Transverse colon (tissue), 4 donors: ENCODE data around the gene SMYD3. TPM values are rescaled to one million over a fixed set of nuclear protein-coding genes. Genes with fewer than 3 reads are reported as not detected.

Experiments
- DNase-seq: peaks from one replicate; pipeline ENCODE4 v3.0.0-alpha.2; 2019
- H3K27ac ChIP-seq, 4 donors: fragments of 200-600 bp; sonication (generic); 2 replicates each; pipeline ENCODE4 v1.5.1; 2016 to 2018; ENCODE audit warnings: inconsistent platforms in 4 of 4
- H3K27me3 ChIP-seq: fragments of 200-600 bp; sonication (generic); 2 replicates; pipeline ENCODE4 v1.5.1; 2017; ENCODE audit warnings: inconsistent platforms
- H3K36me3 ChIP-seq, 4 donors: fragments of 200-600 bp; sonication (generic); 2 replicates each; pipeline ENCODE4 v1.5.1; 2017 to 2019; ENCODE audit warnings: inconsistent platforms in 4 of 4
- H3K4me1 ChIP-seq, 4 donors: fragments of 200-600 bp; sonication (generic); 2 replicates each; pipeline ENCODE4 v1.5.1; 2017 to 2020; ENCODE audit warnings: inconsistent platforms in 4 of 4
- H3K4me3 ChIP-seq, 4 donors: fragments of 200-600 bp; sonication (generic); 1 replicate in 1 of 4; 2 replicates in 3 of 4; pipeline versions ENCODE4 v1.5.1 to v1.6.1; 2017 to 2019; ENCODE audit warnings: inconsistent platforms in 4 of 4
- H3K9me3 ChIP-seq, 2 donors: fragments of 200-600 bp; sonication (generic); 2 replicates each; pipeline ENCODE4 v1.5.1; 2017 to 2019; ENCODE audit warnings: inconsistent platforms in 2 of 2
- EP300 ChIP-seq: sonication (generic); formaldehyde crosslinking; IDR thresholded peaks from one replicate; pipeline ENCODE4 v1.6.1; 2017; ENCODE audit warnings: antibody characterized with exemption, low read depth
- POLR2A ChIP-seq: fragments of 450-650 bp; IDR thresholded peaks from one replicate; pipeline ENCODE4 v1.6.1; 2016; ENCODE audit warnings: antibody characterized with exemption, mild to moderate bottlenecking, moderate library complexity
- POLR2AphosphoS5 ChIP-seq, 3 donors: sonication (generic); formaldehyde crosslinking; IDR thresholded peaks; one replicate each; pipeline ENCODE4 v1.6.1; 2016; ENCODE audit warnings: antibody characterized with exemption in 3 of 3
- WGBS, 2 donors: methylation state at CpG; one replicate each; pipeline ENCODE4 v1.1.5; 2018; ENCODE audit warnings: low coverage in 1 of 2; 5-methylcytosine and 5-hydroxymethylcytosine counted together
- in situ Hi-C, 4 donors: fragments of 200-750 bp; cut with MboI; loops; one replicate each; pipeline versions ENCODE4 v1.15.0 to v1.15.1; 2017; ENCODE audit warnings: low sequenced_read_pairs in 3 of 4, low pct_ligation_motif_present in 1 of 4, low pct_unique_long_range_greater_than_20kb in 1 of 4
- intact Hi-C: fragments of 100-400 bp; cut with DNase I; formaldehyde crosslinking; loops from one replicate; pipeline ENCODE4 v1.15.1; 2023; ENCODE audit warnings: low total_unique reads
- total RNA-seq, 4 donors: library from RNA; depleted of rRNA; stranded (reverse); fragments of >200 nt; gene quantifications; one replicate each; pipeline ENCODE4 v1.1.0, GENCODE V29; 2016
- TF ChIP-seq, protein P1 (sequence below), 5 experiments: fragments of 200-600 bp in 3 of 5; fragments of 450-650 bp in 2 of 5; sonication (generic) in 3 of 5; IDR thresholded peaks; 1 replicate in 2 of 5; 2 replicates in 3 of 5; pipeline ENCODE4 v1.5.1; 2016 to 2017; ENCODE audit warnings: antibody characterized with exemption in 5 of 5, inconsistent platforms in 3 of 5, mild to moderate bottlenecking in 2 of 5, moderate library complexity in 1 of 5

SMYD3 gene
- total RNA-seq = 10 to 100 TPM; 10.5 to 31.3 (median 25.8) TPM

GRCh38 chr1:246506674-246507481 is at the start of gene SMYD3:
Gene SMYD3, minus strand, starts transcription at chr1:246507279.
- no peaks in the 10 kb centered on the region for H3K36me3 ChIP-seq
- no peaks in the 10 kb centered on the region for H3K27me3 ChIP-seq
- in situ Hi-C loops (loop anchor here in 1 of 4 donors (10.0 kb wide), 1 partner anchor 188 kb away; no protein-coding TSS in a partner anchor), intact Hi-C loops (no loop called here)
- peaks cover 7 to 13% (median 10%) of the 10 kb centered on the region in 4 donors for H3K4me1 ChIP-seq
- peak within 1 kb of the TSS; percentile 68 to 76 (median 74) for H3K27ac ChIP-seq
- 0% methylated on average over 59 of the region's 79 CpGs; no CpG with 5 or more reads in 1 of the 2 donors for WGBS, 2 donors
- DNase-seq = peak; percentile 78
- TF ChIP-seq POLR2AphosphoS5 (IDR thresholded peaks at IDR 0.05) (peak; percentile 66 to 73 (median 69)), EP300 (no peak), POLR2A (peak; percentile 45)
- TF ChIP-seq, protein P1, sequence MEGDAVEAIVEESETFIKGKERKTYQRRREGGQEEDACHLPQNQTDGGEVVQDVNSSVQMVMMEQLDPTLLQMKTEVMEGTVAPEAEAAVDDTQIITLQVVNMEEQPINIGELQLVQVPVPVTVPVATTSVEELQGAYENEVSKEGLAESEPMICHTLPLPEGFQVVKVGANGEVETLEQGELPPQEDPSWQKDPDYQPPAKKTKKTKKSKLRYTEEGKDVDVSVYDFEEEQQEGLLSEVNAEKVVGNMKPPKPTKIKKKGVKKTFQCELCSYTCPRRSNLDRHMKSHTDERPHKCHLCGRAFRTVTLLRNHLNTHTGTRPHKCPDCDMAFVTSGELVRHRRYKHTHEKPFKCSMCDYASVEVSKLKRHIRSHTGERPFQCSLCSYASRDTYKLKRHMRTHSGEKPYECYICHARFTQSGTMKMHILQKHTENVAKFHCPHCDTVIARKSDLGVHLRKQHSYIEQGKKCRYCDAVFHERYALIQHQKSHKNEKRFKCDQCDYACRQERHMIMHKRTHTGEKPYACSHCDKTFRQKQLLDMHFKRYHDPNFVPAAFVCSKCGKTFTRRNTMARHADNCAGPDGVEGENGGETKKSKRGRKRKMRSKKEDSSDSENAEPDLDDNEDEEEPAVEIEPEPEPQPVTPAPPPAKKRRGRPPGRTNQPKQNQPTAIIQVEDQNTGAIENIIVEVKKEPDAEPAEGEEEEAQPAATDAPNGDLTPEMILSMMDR (IDR thresholded peaks at IDR 0.05) = peak in 2 of 5 experiments; percentile 15 to 18
- H3K9me3 ChIP-seq = no peaks in the 10 kb centered on the region
- H3K4me3 ChIP-seq = peak within 1 kb of the TSS; percentile 62 to 96 (median 66)

DNA sequence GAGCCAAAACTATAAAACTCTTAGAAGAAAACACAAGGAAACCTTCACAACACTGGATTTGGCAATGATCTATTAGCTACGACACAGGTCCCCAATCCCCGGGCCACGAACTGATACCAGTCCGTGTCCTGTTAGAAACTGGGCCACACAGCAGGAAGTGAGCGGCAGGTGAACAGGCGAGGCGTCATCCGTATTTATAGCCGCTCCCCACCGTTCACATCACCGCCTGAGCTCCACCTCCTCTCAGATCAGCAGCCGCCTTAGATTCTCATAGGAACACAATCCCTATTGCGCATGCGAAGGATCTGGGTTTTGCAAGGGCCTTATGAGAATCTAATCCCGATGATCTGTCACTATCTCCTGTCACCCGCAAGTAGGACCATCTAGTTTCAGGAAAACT is 47.1 kb upstream of the SMYD3 start:
- no peak overlapping the region for H3K4me3 ChIP-seq
- in situ Hi-C loops = loop anchor here in 1 of 4 donors (25.0 kb wide), 1 partner anchor 133 kb away; no protein-coding TSS in a partner anchor
- no peaks in the 10 kb centered on the region for H3K27me3 ChIP-seq
- H3K27ac ChIP-seq = no peak overlapping the region
- peaks cover 0 to 60% (median 13%) of the 10 kb centered on the region in 4 donors for H3K36me3 ChIP-seq
- no peaks in the 10 kb centered on the region for H3K9me3 ChIP-seq
- intact Hi-C loops = no loop called here
- no peak for DNase-seq
- TF ChIP-seq EP300 (no peak), POLR2A (no peak), POLR2AphosphoS5 (IDR thresholded peaks at IDR 0.05) (no peak)
- TF ChIP-seq, protein P1 (IDR thresholded peaks at IDR 0.05) = no peak
- no peaks in the 10 kb centered on the region for H3K4me1 ChIP-seq
- WGBS, 2 donors = 95 to 98% methylated on average over 8 to 16 of the region's 16 CpGs

- Histone ChIP-seq H3K4me1 (no peaks in the 10 kb centered on the region), H3K9me3 (no peaks in the 10 kb centered on the region), H3K27ac (no peak overlapping the region), H3K27me3 (no peaks in the 10 kb centered on the region), H3K4me3 (no peak overlapping the region), H3K36me3 (peaks cover 0 to 68% (median 12%) of the 10 kb centered on the region in 4 donors)
- intact Hi-C loops = no loop called here
- TF ChIP-seq POLR2A (no peak), EP300 (no peak), POLR2AphosphoS5 (IDR thresholded peaks at IDR 0.05) (no peak)
- TF ChIP-seq, protein P1 (IDR thresholded peaks at IDR 0.05) = no peak
- WGBS, 2 donors = 84 to 95% methylated on average over 4 to 6 of the region's 6 CpGs
- in situ Hi-C loops = loop anchor here in 1 of 4 donors (25.0 kb wide), 1 partner anchor 135 kb away; no protein-coding TSS in a partner anchor
- no peak for DNase-seq
Observed at GRCh38 chr1:246552110-246552509, 45.0 kb upstream of the SMYD3 start.

GRCh38 chr1:246550402-246550801 is 43.3 kb upstream of the SMYD3 start:
- DNase-seq = no peak
- intact Hi-C loops = no loop called here
- in situ Hi-C loops = loop anchor here in 1 of 4 donors (25.0 kb wide), 1 partner anchor 137 kb away; no protein-coding TSS in a partner anchor
- H3K36me3 ChIP-seq = peaks cover 0 to 53% (median 10%) of the 10 kb centered on the region in 4 donors
- H3K4me1 ChIP-seq = no peaks in the 10 kb centered on the region
- no peaks in the 10 kb centered on the region for H3K27me3 ChIP-seq
- WGBS, 2 donors = 62 to 65% methylated on average over 7 to 11 of the region's 11 CpGs
- no peak for TF ChIP-seq POLR2A
- TF ChIP-seq, protein P1 (IDR thresholded peaks at IDR 0.05) = no peak
- TF ChIP-seq POLR2AphosphoS5 (IDR thresholded peaks at IDR 0.05) = no peak
- TF ChIP-seq EP300 = no peak
- H3K9me3 ChIP-seq = no peaks in the 10 kb centered on the region
- no peak overlapping the region for H3K27ac ChIP-seq
- no peak overlapping the region for H3K4me3 ChIP-seq
